ENCODE data around the gene GDA.

DNA sequence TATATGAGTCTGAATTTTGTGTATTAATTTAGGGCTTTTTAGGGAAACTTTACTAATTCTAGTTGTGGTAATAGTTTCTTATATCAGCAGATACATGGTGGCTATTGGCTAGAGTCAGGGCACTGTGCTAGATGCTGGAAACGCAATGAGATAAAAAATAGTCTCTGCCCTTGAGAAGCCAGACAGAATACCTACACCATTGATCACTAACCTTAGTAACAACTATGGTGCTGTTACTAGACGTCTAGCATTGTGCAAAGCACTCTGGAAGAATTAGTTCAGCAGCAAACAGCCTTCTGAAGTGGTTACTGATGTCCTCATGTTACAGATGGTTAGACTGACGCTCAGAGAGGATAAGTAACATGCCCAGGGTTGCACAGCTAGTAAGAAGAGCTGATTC is 61.8 kb downstream of the GDA start:
- TF ChIP-seq EZH2 (optimal IDR thresholded peaks at IDR 0.05; ENCODE audit: low read depth, low read length), result no peak
- TF ChIP-seq, protein P1, sequence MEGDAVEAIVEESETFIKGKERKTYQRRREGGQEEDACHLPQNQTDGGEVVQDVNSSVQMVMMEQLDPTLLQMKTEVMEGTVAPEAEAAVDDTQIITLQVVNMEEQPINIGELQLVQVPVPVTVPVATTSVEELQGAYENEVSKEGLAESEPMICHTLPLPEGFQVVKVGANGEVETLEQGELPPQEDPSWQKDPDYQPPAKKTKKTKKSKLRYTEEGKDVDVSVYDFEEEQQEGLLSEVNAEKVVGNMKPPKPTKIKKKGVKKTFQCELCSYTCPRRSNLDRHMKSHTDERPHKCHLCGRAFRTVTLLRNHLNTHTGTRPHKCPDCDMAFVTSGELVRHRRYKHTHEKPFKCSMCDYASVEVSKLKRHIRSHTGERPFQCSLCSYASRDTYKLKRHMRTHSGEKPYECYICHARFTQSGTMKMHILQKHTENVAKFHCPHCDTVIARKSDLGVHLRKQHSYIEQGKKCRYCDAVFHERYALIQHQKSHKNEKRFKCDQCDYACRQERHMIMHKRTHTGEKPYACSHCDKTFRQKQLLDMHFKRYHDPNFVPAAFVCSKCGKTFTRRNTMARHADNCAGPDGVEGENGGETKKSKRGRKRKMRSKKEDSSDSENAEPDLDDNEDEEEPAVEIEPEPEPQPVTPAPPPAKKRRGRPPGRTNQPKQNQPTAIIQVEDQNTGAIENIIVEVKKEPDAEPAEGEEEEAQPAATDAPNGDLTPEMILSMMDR (IDR thresholded peaks at IDR 0.05; ENCODE audit: low read length), result no peak
